IMR-90 (cell line): ENCODE measurements around the gene BMP4. TPM values are rescaled to one million over a fixed set of nuclear protein-coding genes. Genes with fewer than 3 reads are reported as not detected.

Source experiments
- ATAC-seq: fragments of 200-7000 bp; cut with Tn5 transposase; 2 replicates; pipeline ENCODE4 v1.9.1; 2020; ENCODE audit warnings: low read depth, mild to moderate bottlenecking, moderate library complexity
- BruUV-seq: library from RNA; stranded (reverse); fragments of 400-500 nt; replicated peaks from 2 replicates; lab custom pipeline; 2021; lab: Mats Ljungman, UMichigan
- CTCF ChIA-PET: fragments of 300-600 bp; formaldehyde crosslinking; extraction: SDS; loops from one replicate; lab custom pipeline; 2021; ENCODE audit warnings: antibody characterized with exemption; lab: Yijun Ruan, JAX
- POLR2A ChIA-PET: fragments of 300-600 bp; sonication (Branson Sonifier 250); formaldehyde crosslinking; loops from one replicate; lab custom pipeline; 2022; ENCODE audit warnings: antibody characterized with exemption; ENCODE audit not compliant: unreplicated experiment; lab: Charles Lee
- DNase-seq: peaks from one replicate; pipeline ENCODE4 v3.0.0; 2013
- H2AFZ ChIP-seq: replicated peaks from 2 replicates; pipeline ENCODE3; 2013; ENCODE audit warnings: low read length, mild to moderate bottlenecking; ENCODE audit not compliant: poor library complexity
- H2AK5ac ChIP-seq: 2 replicates; pipeline ENCODE4 v1.6.1; 2013; ENCODE audit warnings: low read depth, low read length, inconsistent platforms
- H2AK9ac ChIP-seq: replicated peaks from 2 replicates; pipeline ENCODE3; 2013; ENCODE audit warnings: mild to moderate bottlenecking, low read depth, low read length, moderate library complexity; ENCODE audit not compliant: poor library complexity
- H2BK120ac ChIP-seq: 2 replicates; pipeline ENCODE4 v1.6.1; 2013; ENCODE audit warnings: low read depth, low read length, inconsistent platforms
- H2BK15ac ChIP-seq: 3 replicates; pipeline ENCODE4 v1.6.1; 2013; ENCODE audit warnings: low read depth, low read length, inconsistent platforms
- H2BK20ac ChIP-seq: 2 replicates; pipeline ENCODE4 v1.6.1; 2013; ENCODE audit warnings: low read depth, mild to moderate bottlenecking, inconsistent platforms, low read length, moderate library complexity
- H2BK5ac ChIP-seq: 2 replicates; pipeline ENCODE4 v1.6.1; 2013; ENCODE audit warnings: mild to moderate bottlenecking, low read depth, low read length, inconsistent platforms; ENCODE audit not compliant: poor library complexity, severe bottlenecking
- H3K14ac ChIP-seq: replicated peaks from 2 replicates; pipeline ENCODE4 v1.6.1; 2013; ENCODE audit warnings: low read depth, low read length, inconsistent platforms
- H3K18ac ChIP-seq: 2 replicates; pipeline ENCODE4 v1.6.1; 2013; ENCODE audit warnings: low read depth, low read length, control low read depth
- H3K23ac ChIP-seq: 2 replicates; pipeline ENCODE4 v1.6.1; 2013; ENCODE audit warnings: low read depth, low read length, inconsistent platforms
- H3K27ac ChIP-seq: 2 replicates; pipeline ENCODE4 v1.5.1; 2013; ENCODE audit warnings: mild to moderate bottlenecking, control low read depth, low read length; ENCODE audit not compliant: insufficient read depth
- H3K27me3 ChIP-seq: 2 replicates; pipeline ENCODE4 v1.6.1; 2013; ENCODE audit warnings: low read length; ENCODE audit not compliant: control insufficient read depth, insufficient read depth
- H3K36me3 ChIP-seq: 2 replicates; pipeline ENCODE4 v1.6.1; 2013; ENCODE audit warnings: low read length, mixed read lengths; ENCODE audit not compliant: control insufficient read depth, insufficient read depth
- H3K4ac ChIP-seq: 2 replicates; pipeline ENCODE4 v1.6.1; 2013; ENCODE audit warnings: low read depth, low read length, inconsistent platforms
- H3K4me1 ChIP-seq: 2 replicates; pipeline ENCODE4 v1.6.1; 2013; ENCODE audit warnings: low read length, mixed read lengths; ENCODE audit not compliant: control insufficient read depth, insufficient read depth
- H3K4me2 ChIP-seq: 2 replicates; pipeline ENCODE4 v1.6.1; 2013; ENCODE audit warnings: low read depth, mild to moderate bottlenecking, control low read depth, low read length, moderate library complexity
- H3K4me3 ChIP-seq: 2 replicates; pipeline ENCODE4 v1.5.1; 2013; ENCODE audit warnings: low read depth, mild to moderate bottlenecking, control low read depth, low read length, moderate library complexity; ENCODE audit not compliant: insufficient read depth
- H3K56ac ChIP-seq: 2 replicates; pipeline ENCODE4 v1.6.1; 2013; ENCODE audit warnings: low read length, inconsistent platforms; ENCODE audit not compliant: insufficient read depth; ENCODE audit errors: extremely low read depth
- H3K79me1 ChIP-seq, 2 experiments: 2 replicates each; pipeline ENCODE4 v1.6.1; 2013; ENCODE audit warnings: low read length in 2 of 2, inconsistent platforms in 1 of 2, low read depth in 1 of 2
- H3K9ac ChIP-seq: 2 replicates; pipeline ENCODE4 v1.6.1; 2013; ENCODE audit warnings: low read depth, low read length, control low read depth
- H3K9me1 ChIP-seq: 2 replicates; pipeline ENCODE4 v1.6.1; 2013; ENCODE audit warnings: low read length, inconsistent platforms; ENCODE audit not compliant: insufficient read depth
- H3K9me3 ChIP-seq: 2 replicates; pipeline ENCODE4 v1.6.1; 2013; ENCODE audit warnings: low read length; ENCODE audit not compliant: control insufficient read depth, insufficient read depth
- H4K20me1 ChIP-seq: 2 replicates; pipeline ENCODE4 v1.6.1; 2013; ENCODE audit warnings: low read length, inconsistent platforms; ENCODE audit not compliant: insufficient read depth
- H4K5ac ChIP-seq: 2 replicates; pipeline ENCODE4 v1.6.1; 2013; ENCODE audit warnings: mild to moderate bottlenecking, low read depth, low read length, control low read depth
- H4K8ac ChIP-seq, 2 experiments: 2 replicates each; pipeline ENCODE4 v1.6.1; 2013; ENCODE audit warnings: low read depth in 2 of 2, low read length in 2 of 2, control low read depth in 1 of 2, inconsistent platforms in 1 of 2
- H4K91ac ChIP-seq: 2 replicates; pipeline ENCODE4 v1.6.1; 2013; ENCODE audit warnings: low read depth, low read length, inconsistent platforms; ENCODE audit not compliant: insufficient read depth
- BHLHE40 ChIP-seq: fragments of 150-350 bp; IDR thresholded peaks from 2 replicates; pipeline ENCODE4 v1.6.1; 2016; ENCODE audit warnings: mild to moderate bottlenecking, low read depth, low read length
- CEBPB ChIP-seq: IDR thresholded peaks from 2 replicates; pipeline ENCODE4 v1.6.1; 2012; ENCODE audit warnings: low read depth, low read length, improper control_type of control experiment
- CHD1 ChIP-seq: IDR thresholded peaks from 2 replicates; pipeline ENCODE4 v1.6.1; 2012; ENCODE audit warnings: low read depth, low read length, improper control_type of control experiment
- MAFK ChIP-seq: IDR thresholded peaks from 2 replicates; pipeline ENCODE4 v1.6.1; 2012; ENCODE audit warnings: low read depth, low read length, improper control_type of control experiment
- MXI1 ChIP-seq: IDR thresholded peaks from 2 replicates; pipeline ENCODE4 v1.6.1; 2012; ENCODE audit warnings: low read depth, mild to moderate bottlenecking, low read length, moderate library complexity, borderline replicate concordance
- RAD21 ChIP-seq: IDR thresholded peaks from 2 replicates; pipeline ENCODE4 v1.6.1; 2012; ENCODE audit warnings: low read length, improper control_type of control experiment
- RCOR1 ChIP-seq: IDR thresholded peaks from 2 replicates; pipeline ENCODE4 v1.6.1; 2012; ENCODE audit warnings: mild to moderate bottlenecking, low read length, improper control_type of control experiment; ENCODE audit not compliant: insufficient replicate concordance
- SMC3 ChIP-seq: fragments of 150-350 bp; IDR thresholded peaks from 2 replicates; pipeline ENCODE4 v1.6.1; 2016; ENCODE audit warnings: low read depth, mild to moderate bottlenecking, antibody characterized with exemption, low read length, moderate library complexity
- WGBS, 2 experiments: methylation state at CpG; one replicate each; pipeline versions ENCODE4 v1.1.5 to v1.1.7; 2013; ENCODE audit warnings: missing lambda C conversion rate in 2 of 2; ENCODE audit not compliant: insufficient read length in 1 of 2; ENCODE audit errors: extremely low coverage in 2 of 2; 5-methylcytosine and 5-hydroxymethylcytosine counted together
- dilution Hi-C: fragments of 300-500 bp; cut with HindIII; formaldehyde crosslinking; loops from one replicate; pipeline ENCODE4 v1.14.3; 2018; ENCODE audit warnings: low sequenced_read_pairs; ENCODE audit not compliant: unreplicated experiment
- in situ Hi-C: fragments of 300-500 bp; cut with MboI; formaldehyde crosslinking; loops from 3 replicates; pipeline ENCODE4 v1.14.3; 2019; ENCODE audit warnings: low sequenced_read_pairs, inconsistent platforms, mixed read lengths
- intact Hi-C: fragments of 100-400 bp; cut with micrococcal nuclease; formaldehyde crosslinking; loops from 2 replicates; pipeline ENCODE4 v1.10.0; 2022
- polyA plus RNA-seq, 3 experiments: library from polyadenylated mRNA; depleted of rRNA; stranded (reverse); fragments of >200 nt; gene quantifications; 2 replicates each; pipeline ENCODE4 v1.2.3, GENCODE V29; 2012; ENCODE audit warnings: low replicate concordance in 1 of 3
- total RNA-seq: library from RNA; depleted of rRNA; stranded (reverse); fragments of >200 nt; gene quantifications from 2 replicates; pipeline ENCODE4 v1.2.3, GENCODE V29; 2012
- TF ChIP-seq, protein P1 (sequence below): fragments of 150-350 bp; IDR thresholded peaks from 2 replicates; pipeline ENCODE4 v1.6.1; 2017; ENCODE audit warnings: mild to moderate bottlenecking, antibody characterized with exemption, low read length, low read depth
- TF ChIP-seq, protein P2 (sequence below): fragments of 150-350 bp; IDR thresholded peaks from 2 replicates; pipeline ENCODE4 v1.6.1; 2016; ENCODE audit warnings: low read depth, mild to moderate bottlenecking, low read length, moderate library complexity, borderline replicate concordance

The BMP4 gene
- total and polyA plus RNA-seq, 2 of the 4 experiments (the other 2 are of a cell fraction): 3.4 to 4.2 TPM

DNA sequence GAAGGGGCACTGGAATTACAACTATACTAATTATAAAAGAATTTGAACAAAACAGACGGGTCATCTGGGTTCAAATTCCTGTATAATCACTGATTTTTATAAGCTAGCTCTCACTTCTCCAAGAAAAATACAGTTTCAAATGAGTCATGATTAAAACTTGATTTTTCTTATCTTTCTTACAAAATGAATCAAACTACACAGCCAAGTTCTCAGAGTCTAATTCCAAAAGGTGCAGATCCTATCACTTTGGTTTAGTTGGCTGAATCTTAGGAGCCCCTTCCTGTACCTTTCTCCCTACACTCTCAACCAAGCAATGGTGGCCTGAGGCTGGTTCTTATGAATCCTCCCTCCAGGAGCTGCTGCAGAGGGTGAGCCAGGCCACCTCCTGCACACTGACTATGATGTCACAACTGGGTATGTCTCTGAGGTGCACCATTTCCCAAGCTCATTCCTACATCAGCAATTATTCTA, 43.8 kb upstream of the BMP4 start:
- CTCF ChIA-PET: interaction anchor here (0.6 kb wide), 1 partner anchor 22 kb away, joined by 3 read pairs; no protein-coding TSS in a partner anchor
- no peak overlapping the region for H4K5ac ChIP-seq
- no CpG with 5 or more reads among the region's 1 CpG for WGBS, 2 experiments
- DNase-seq (peak; percentile 53), ATAC-seq (0 out of 2 replicates have a peak, but pooled peaks have one; percentile 16)
- H3K4me1 ChIP-seq: peaks cover 19% of the 10 kb centered on the region
- peak overlapping the region; percentile 26; the same call in 1 of the 2 replicates for H3K18ac ChIP-seq
- no peaks in the 10 kb centered on the region for H3K36me3 ChIP-seq
- dilution Hi-C loops (no loop called here), intact Hi-C loops (no loop called here), in situ Hi-C loops (no loop called here)
- peak overlapping the region; percentile 21 to 53; a peak in 3 of 4 replicates for H4K8ac ChIP-seq
- peak overlapping the region; percentile 66 for H2BK5ac ChIP-seq
- POLR2A ChIA-PET: no interaction called here
- H3K9me1 ChIP-seq: peaks cover 4% of the 10 kb centered on the region; the same call in 1 of the 2 replicates
- peak overlapping the region; percentile 30; the same call in 1 of the 2 replicates for H3K27ac ChIP-seq
- peak overlapping the region; percentile 16 for H2BK20ac ChIP-seq
- H2BK15ac ChIP-seq: peak overlapping the region; percentile 42; the same call in 1 of the 3 replicates
- peak overlapping the region; percentile 72 for H4K91ac ChIP-seq
- no peak overlapping the region for H3K56ac ChIP-seq
- no peak overlapping the region for H3K4me2 ChIP-seq
- H3K4me3 ChIP-seq: no peak overlapping the region
- H3K79me1 ChIP-seq: no peaks in the 10 kb centered on the region
- TF ChIP-seq CEBPB (peak; percentile 12; the same call in 1 of the 2 replicates), MAFK (peak; percentile 38; the same call in 1 of the 2 replicates), RAD21 (no peak), CHD1 (no peak), BHLHE40 (no peak), SMC3 (no peak), MXI1 (no peak), RCOR1 (no peak)
- TF ChIP-seq, protein P1, sequence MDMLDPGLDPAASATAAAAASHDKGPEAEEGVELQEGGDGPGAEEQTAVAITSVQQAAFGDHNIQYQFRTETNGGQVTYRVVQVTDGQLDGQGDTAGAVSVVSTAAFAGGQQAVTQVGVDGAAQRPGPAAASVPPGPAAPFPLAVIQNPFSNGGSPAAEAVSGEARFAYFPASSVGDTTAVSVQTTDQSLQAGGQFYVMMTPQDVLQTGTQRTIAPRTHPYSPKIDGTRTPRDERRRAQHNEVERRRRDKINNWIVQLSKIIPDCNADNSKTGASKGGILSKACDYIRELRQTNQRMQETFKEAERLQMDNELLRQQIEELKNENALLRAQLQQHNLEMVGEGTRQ: no peak
- TF ChIP-seq, protein P2, sequence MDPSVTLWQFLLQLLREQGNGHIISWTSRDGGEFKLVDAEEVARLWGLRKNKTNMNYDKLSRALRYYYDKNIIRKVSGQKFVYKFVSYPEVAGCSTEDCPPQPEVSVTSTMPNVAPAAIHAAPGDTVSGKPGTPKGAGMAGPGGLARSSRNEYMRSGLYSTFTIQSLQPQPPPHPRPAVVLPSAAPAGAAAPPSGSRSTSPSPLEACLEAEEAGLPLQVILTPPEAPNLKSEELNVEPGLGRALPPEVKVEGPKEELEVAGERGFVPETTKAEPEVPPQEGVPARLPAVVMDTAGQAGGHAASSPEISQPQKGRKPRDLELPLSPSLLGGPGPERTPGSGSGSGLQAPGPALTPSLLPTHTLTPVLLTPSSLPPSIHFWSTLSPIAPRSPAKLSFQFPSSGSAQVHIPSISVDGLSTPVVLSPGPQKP: no peak
- H3K4ac ChIP-seq: peak overlapping the region; percentile 12
- no peak overlapping the region for H3K9ac ChIP-seq
- H3K14ac ChIP-seq: peak overlapping the region; percentile 2; the same call in 1 of the 2 replicates
- H2BK120ac ChIP-seq: peak overlapping the region; percentile 7; the same call in 1 of the 2 replicates
- no peak overlapping the region for H2AK9ac ChIP-seq
- H4K20me1 ChIP-seq: no peaks in the 10 kb centered on the region
- H2AFZ ChIP-seq: no peak overlapping the region
- no peaks in the 10 kb centered on the region for H3K27me3 ChIP-seq
- no peaks in the 10 kb centered on the region for H3K9me3 ChIP-seq
- H3K23ac ChIP-seq: no peak overlapping the region
- H2AK5ac ChIP-seq: peak overlapping the region; percentile 27; the same call in 1 of the 2 replicates
- BruUV-seq: no TSS peak
